WTC11 (cell line): ENCODE measurements around the gene GPS2. TPM values are rescaled to one million over a fixed set of nuclear protein-coding genes. Genes with fewer than 3 reads are reported as not detected.

Source experiments
- ATAC-seq: fragments of 200-7000 bp; cut with Tn5 transposase; 2 replicates; pipeline ENCODE4 v1.10.0; 2021; ENCODE audit warnings: mild to moderate bottlenecking, moderate library complexity
- CTCF ChIA-PET: fragments of 300-600 bp; sonication (Branson Sonifier 250); formaldehyde crosslinking; loops from one replicate; lab custom pipeline; 2021; ENCODE audit warnings: antibody characterized with exemption; lab: Charles Lee
- POLR2A ChIA-PET: fragments of 350-600 bp; sonication (Branson Sonifier 250); formaldehyde crosslinking; loops from one replicate; lab custom pipeline; 2021; ENCODE audit warnings: antibody characterized with exemption; lab: Charles Lee
- DNase-seq: peaks from one replicate; pipeline ENCODE4 v3.0.0; 2021; ENCODE audit warnings: low spot score
- H3K27ac Mint-ChIP-seq: 2 replicates; pipeline ENCODE4 v1.8.0; 2021; ENCODE audit warnings: mixed read lengths
- H3K27me3 Mint-ChIP-seq: 2 replicates; pipeline ENCODE4 v1.8.0; 2021; ENCODE audit warnings: low read depth, mild to moderate bottlenecking, moderate library complexity, mixed read lengths
- H3K36me3 Mint-ChIP-seq: 2 replicates; pipeline ENCODE4 v1.8.0; 2021; ENCODE audit warnings: mixed read lengths
- H3K4me1 Mint-ChIP-seq: 2 replicates; pipeline ENCODE4 v1.8.0; 2022; ENCODE audit warnings: mixed read lengths
- H3K4me3 Mint-ChIP-seq: 2 replicates; pipeline ENCODE4 v1.8.0; 2021; ENCODE audit warnings: mild to moderate bottlenecking, moderate library complexity, mixed read lengths
- H3K9me3 Mint-ChIP-seq: 2 replicates; pipeline ENCODE4 v1.8.0; 2021; ENCODE audit warnings: mixed read lengths
- ARID4B ChIP-seq: sonication (generic); formaldehyde crosslinking; IDR thresholded peaks from 2 replicates; pipeline ENCODE4 v1.8.0; 2023; ENCODE audit warnings: missing genetic modification reagents, mild to moderate bottlenecking, borderline replicate concordance
- ATF1 ChIP-seq: sonication (generic); formaldehyde crosslinking; IDR thresholded peaks from 2 replicates; pipeline ENCODE4 v1.8.1; 2023; ENCODE audit warnings: mild to moderate bottlenecking, moderate library complexity, missing genetic modification reagents
- E2F4 ChIP-seq: sonication (generic); formaldehyde crosslinking; IDR thresholded peaks from 2 replicates; pipeline ENCODE4 v1.8.1; 2022; ENCODE audit warnings: low read depth, mild to moderate bottlenecking, moderate library complexity, missing genetic modification reagents, borderline replicate concordance
- ETV6 ChIP-seq: sonication (generic); formaldehyde crosslinking; IDR thresholded peaks from 2 replicates; pipeline ENCODE4 v1.8.1; 2022; ENCODE audit warnings: mild to moderate bottlenecking, missing genetic modification reagents
- FOXK1 ChIP-seq: sonication (generic); formaldehyde crosslinking; IDR thresholded peaks from 2 replicates; pipeline ENCODE4 v1.8.0; 2022; ENCODE audit warnings: mild to moderate bottlenecking, moderate library complexity, missing genetic modification reagents
- HMGA2 ChIP-seq: fragments of 250-450 bp; sonication (Bioruptor Pico); IDR thresholded peaks from 2 replicates; pipeline ENCODE4 v1.4.0; 2021; ENCODE audit warnings: mild to moderate bottlenecking, moderate library complexity
- MAX ChIP-seq: sonication (generic); formaldehyde crosslinking; IDR thresholded peaks from 2 replicates; pipeline ENCODE4 v1.8.0; 2022; ENCODE audit warnings: mild to moderate bottlenecking, missing genetic modification reagents
- MLX ChIP-seq: sonication (generic); formaldehyde crosslinking; IDR thresholded peaks from 2 replicates; pipeline ENCODE4 v1.8.1; 2023; ENCODE audit warnings: mild to moderate bottlenecking, missing genetic modification reagents, moderate library complexity
- NR1H2 ChIP-seq: sonication (generic); formaldehyde crosslinking; IDR thresholded peaks from 2 replicates; pipeline ENCODE4 v1.9.0; 2021; ENCODE audit warnings: mild to moderate bottlenecking, moderate library complexity, missing genetic modification reagents
- PRRX2 ChIP-seq: fragments of 250-450 bp; sonication (Bioruptor Pico); IDR thresholded peaks from 2 replicates; pipeline ENCODE4 v1.8.0; 2021; ENCODE audit warnings: mild to moderate bottlenecking
- SMAD4 ChIP-seq: sonication (generic); formaldehyde crosslinking; IDR thresholded peaks from 2 replicates; pipeline ENCODE4 v1.8.0; 2022; ENCODE audit warnings: mild to moderate bottlenecking, missing genetic modification reagents
- SOX15 ChIP-seq: fragments of 250-450 bp; sonication (Bioruptor Pico); IDR thresholded peaks from 2 replicates; pipeline ENCODE4 v1.9.0; 2021; ENCODE audit warnings: mild to moderate bottlenecking
- TCF7 ChIP-seq: sonication (generic); formaldehyde crosslinking; IDR thresholded peaks from 2 replicates; pipeline ENCODE4 v1.8.0; 2022; ENCODE audit warnings: mild to moderate bottlenecking, low read depth, missing genetic modification reagents, moderate library complexity
- TEAD1 ChIP-seq: sonication (generic); formaldehyde crosslinking; IDR thresholded peaks from 2 replicates; pipeline ENCODE4 v1.8.0; 2022; ENCODE audit warnings: mild to moderate bottlenecking, missing genetic modification reagents
- USF1 ChIP-seq: sonication (generic); formaldehyde crosslinking; IDR thresholded peaks from 2 replicates; pipeline ENCODE4 v1.8.0; 2022; ENCODE audit warnings: mild to moderate bottlenecking, missing genetic modification reagents
- ZBTB21 ChIP-seq: sonication (generic); formaldehyde crosslinking; IDR thresholded peaks from 2 replicates; pipeline ENCODE4 v1.8.1; 2023; ENCODE audit warnings: mild to moderate bottlenecking, missing genetic modification reagents, borderline replicate concordance
- ZBTB43 ChIP-seq: sonication (generic); formaldehyde crosslinking; IDR thresholded peaks from 2 replicates; pipeline ENCODE4 v1.8.1; 2023; ENCODE audit warnings: mild to moderate bottlenecking, missing genetic modification reagents
- ZNF232 ChIP-seq: sonication (generic); formaldehyde crosslinking; IDR thresholded peaks from 2 replicates; pipeline ENCODE4 v1.8.0; 2022; ENCODE audit warnings: mild to moderate bottlenecking, missing genetic modification reagents
- ZNF317 ChIP-seq: sonication (generic); formaldehyde crosslinking; IDR thresholded peaks from 2 replicates; pipeline ENCODE4 v1.8.1; 2023; ENCODE audit warnings: low read depth, mild to moderate bottlenecking, moderate library complexity, missing genetic modification reagents, borderline replicate concordance
- ZNF396 ChIP-seq: fragments of 250-450 bp; sonication (Bioruptor Pico); IDR thresholded peaks from 2 replicates; pipeline ENCODE4 v1.8.0; 2021; ENCODE audit warnings: mild to moderate bottlenecking, moderate library complexity, borderline replicate concordance
- ZSCAN18 ChIP-seq: fragments of 250-450 bp; sonication (Bioruptor Pico); IDR thresholded peaks from 2 replicates; pipeline ENCODE4 v2.1.2; 2022; ENCODE audit warnings: mild to moderate bottlenecking, moderate library complexity
- total RNA-seq: library from RNA; stranded (reverse); gene quantifications from 3 replicates; pipeline ENCODE4 v1.2.3, GENCODE V29; 2021

The GPS2 gene
- total RNA-seq, 1 experiment from 2014 or later = 55.9 TPM

- ChIA-PET POLR2A (interaction anchor here (1.2 to 1.4 kb wide), 2 partner anchors 11 to 15 kb away, joined by 3 to 7 read pairs; no protein-coding TSS in a partner anchor), CTCF (interaction anchor here (0.7 to 4.1 kb wide), 25 partner anchors 7 to 249 kb away, joined by 3 to 119 read pairs (median 4); partner anchors contain the start of genes ACADVL, ACAP1, DLG4 and DVL2)
- H3K4me3 Mint-ChIP-seq = peak overlapping the region; percentile 70
- peak overlapping the region; percentile 45; the same call in 1 of the 2 replicates for H3K27ac Mint-ChIP-seq
- H3K9me3 Mint-ChIP-seq = no peaks in the 10 kb centered on the region
- TF ChIP-seq HMGA2 = no peak
- no peak for TF ChIP-seq ZNF396 (CRISPR knock-in tag)
- no peak for TF ChIP-seq PRRX2 (CRISPR knock-in tag)
- no peaks in the 10 kb centered on the region for H3K36me3 Mint-ChIP-seq
- H3K27me3 Mint-ChIP-seq = peaks cover 78% of the 10 kb centered on the region
- peaks cover 23% of the 10 kb centered on the region for H3K4me1 Mint-ChIP-seq
- ATAC-seq = no peak
- DNase-seq = no peak
These were observed 19.7 kb downstream of the GPS2 start for GRCh38 chr17:7295230-7296180.

GRCh38 chr17:7294614-7295153 is 20.5 kb downstream of the GPS2 start, which contains the start of gene YBX2:
Gene YBX2 (minus strand): TSS chr17:7294639. CDS start chr17:7294500, 139 bp downstream.
- H3K36me3 Mint-ChIP-seq = no peaks in the 10 kb centered on the region
- ChIA-PET POLR2A (no interaction called here), CTCF (no interaction called here)
- ATAC-seq (peak; percentile 85), DNase-seq (peak; percentile 99)
- no peaks in the 10 kb centered on the region for H3K9me3 Mint-ChIP-seq
- H3K27me3 Mint-ChIP-seq = peaks cover 71% of the 10 kb centered on the region
- H3K27ac Mint-ChIP-seq = peak within 1 kb of the TSS; percentile 78; the same call in 1 of the 2 replicates
- H3K4me3 Mint-ChIP-seq = peak within 1 kb of the TSS; percentile 70
- H3K4me1 Mint-ChIP-seq = peaks cover 27% of the 10 kb centered on the region
- TF ChIP-seq MAX (CRISPR knock-in tag) (peak; percentile 94), ARID4B (CRISPR knock-in tag) (no peak; the same call in 1 of the 2 replicates), USF1 (peak; percentile 90), FOXK1 (CRISPR knock-in tag) (peak; percentile 57; the same call in 1 of the 2 replicates), SMAD4 (CRISPR knock-in tag) (no peak), ZBTB21 (CRISPR knock-in tag) (peak; percentile 16; the same call in 1 of the 2 replicates), ETV6 (no peak), E2F4 (CRISPR knock-in tag) (peak; percentile 79), ATF1 (no peak; the same call in 1 of the 2 replicates), ZBTB43 (peak; percentile 78), ZNF317 (peak; percentile 47; the same call in 1 of the 2 replicates), TEAD1 (CRISPR knock-in tag) (peak; percentile 42; the same call in 1 of the 2 replicates), MLX (CRISPR knock-in tag) (no peak), NR1H2 (CRISPR knock-in tag) (no peak), SOX15 (CRISPR knock-in tag) (no peak), ZSCAN18 (no peak), PRRX2 (CRISPR knock-in tag) (no peak), ZNF232 (CRISPR knock-in tag) (peak; percentile 67; the same call in 1 of the 2 replicates), TCF7 (CRISPR knock-in tag) (no peak)
